Gastroesophageal sphincter (tissue), 3 donors: ENCODE results near the gene DCUN1D3.

Experiments
- CTCF ChIP-seq, 4 experiments: fragments of 200-600 bp in 2 of 4; fragments of 450-650 bp in 2 of 4; sonication (generic) in 1 of 4; IDR thresholded peaks; one replicate each; pipeline ENCODE4 v1.5.1; 2017 to 2019; ENCODE audit warnings: antibody characterized with exemption in 4 of 4, mild to moderate bottlenecking in 2 of 4, moderate library complexity in 2 of 4
- EP300 ChIP-seq: sonication (generic); formaldehyde crosslinking; IDR thresholded peaks from one replicate; pipeline ENCODE4 v1.6.1; 2017; ENCODE audit warnings: antibody characterized with exemption, mild to moderate bottlenecking
- POLR2A ChIP-seq, 2 donors: fragments of 450-650 bp; IDR thresholded peaks; one replicate each; pipeline ENCODE4 v1.6.1; 2017; ENCODE audit warnings: antibody characterized with exemption in 2 of 2, mild to moderate bottlenecking in 2 of 2, moderate library complexity in 1 of 2

GRCh38 chr16:20822521-20823325, 77.4 kb downstream of the DCUN1D3 start:
- TF ChIP-seq EP300, result no peak
- no peak for TF ChIP-seq CTCF (IDR thresholded peaks at IDR 0.05)
- TF ChIP-seq POLR2A (IDR thresholded peaks at IDR 0.05), result no peak
